GM18498 (cell line): ENCODE measurements around the gene DHRSX.
"Not testable (repeated sequence)": the region's sequence is repeated elsewhere in the genome, so short reads cannot be mapped to it uniquely, and the experiment has no call there.

ENCODE experiments used
- ATAC-seq: cut with Tn5 transposase; IDR thresholded peaks from one replicate; pipeline ENCODE4 v1.9.1; 2021; ENCODE audit warnings: mild to moderate bottlenecking, moderate library complexity; ENCODE audit not compliant: unreplicated experiment

DHRSX gene

DNA sequence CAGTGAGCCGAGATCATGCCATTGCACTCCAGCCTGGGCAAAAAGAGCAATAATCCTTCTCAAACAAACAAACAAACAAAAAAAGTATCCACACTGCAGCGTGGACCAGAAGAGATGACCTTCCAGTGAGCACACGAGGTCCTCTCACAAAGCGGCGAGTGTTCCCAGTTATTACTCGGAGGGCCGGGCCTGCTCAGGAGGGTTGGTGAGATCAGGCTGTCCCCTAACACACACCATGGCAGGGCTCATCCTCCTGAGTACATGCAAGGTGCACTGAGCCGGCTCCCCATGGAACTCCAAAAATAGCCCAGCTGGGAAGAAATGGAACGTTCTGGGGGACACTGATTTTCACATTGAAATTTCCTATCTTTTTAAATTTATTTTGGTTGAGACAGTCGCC is 40.7 kb downstream of the DHRSX start:
- not testable (repeated sequence) for ATAC-seq

DNA sequence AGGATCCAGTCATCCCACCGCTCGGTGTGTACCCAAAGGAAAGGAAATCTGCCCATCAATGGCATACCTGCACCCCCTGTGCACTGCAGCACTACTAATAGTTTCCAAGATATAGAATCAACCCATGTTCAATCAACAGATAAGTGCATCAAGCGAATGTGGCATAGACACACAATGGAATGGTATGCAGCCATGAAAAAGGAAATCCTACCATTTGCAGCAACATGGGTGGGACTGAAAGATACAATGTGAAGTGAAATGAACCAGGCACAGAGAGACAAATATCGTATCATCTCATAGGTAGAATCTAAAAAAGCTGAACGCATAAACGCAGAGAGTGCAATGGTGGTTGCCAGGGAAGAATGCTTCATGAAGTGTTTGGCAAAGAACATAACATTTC is 42.5 kb downstream of the DHRSX start:
- no peak for ATAC-seq

DNA sequence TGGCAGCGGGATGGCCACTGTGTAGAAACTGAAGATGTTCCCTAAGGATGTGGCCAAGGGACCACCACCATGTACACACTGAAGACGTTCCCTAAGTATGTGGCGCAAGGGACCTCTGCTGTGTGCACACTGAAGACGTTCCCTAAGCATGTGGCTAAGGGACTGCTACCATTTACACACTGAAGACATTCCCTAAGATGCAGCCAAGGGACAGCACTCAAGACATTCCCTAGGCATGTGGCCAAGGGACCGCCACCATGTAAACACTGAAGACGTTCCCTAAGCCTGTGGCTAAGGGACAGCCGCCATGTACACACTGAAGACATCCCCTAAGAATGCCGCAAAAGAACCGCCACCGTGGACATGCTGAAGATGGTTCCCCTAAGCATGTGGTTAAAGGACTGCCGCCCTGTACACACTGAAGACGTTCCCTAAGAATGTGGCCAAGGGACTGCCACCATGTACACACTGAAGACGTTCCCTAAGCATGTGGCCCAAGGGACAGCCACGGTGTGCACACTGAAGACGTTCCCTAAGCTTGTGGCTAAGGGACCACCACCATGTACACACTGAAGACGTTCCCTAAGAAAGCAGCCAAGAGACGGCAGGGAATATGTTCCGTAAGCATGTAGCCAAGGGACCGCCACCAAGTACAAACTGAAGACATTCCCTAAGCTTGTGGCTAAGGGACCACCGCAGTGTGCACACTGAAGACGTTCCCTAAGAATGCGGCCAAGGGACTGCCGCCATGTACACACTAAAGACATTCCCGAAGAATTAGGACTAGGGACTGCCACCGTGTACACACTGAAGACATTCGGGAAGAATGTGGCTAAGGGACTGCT is 43.3 kb downstream of the DHRSX start:
- no peak for ATAC-seq

- ATAC-seq = not testable (repeated sequence)
Observed at GRCh38 chrX:2456091-2456490, 44.7 kb downstream of the DHRSX start.

DNA sequence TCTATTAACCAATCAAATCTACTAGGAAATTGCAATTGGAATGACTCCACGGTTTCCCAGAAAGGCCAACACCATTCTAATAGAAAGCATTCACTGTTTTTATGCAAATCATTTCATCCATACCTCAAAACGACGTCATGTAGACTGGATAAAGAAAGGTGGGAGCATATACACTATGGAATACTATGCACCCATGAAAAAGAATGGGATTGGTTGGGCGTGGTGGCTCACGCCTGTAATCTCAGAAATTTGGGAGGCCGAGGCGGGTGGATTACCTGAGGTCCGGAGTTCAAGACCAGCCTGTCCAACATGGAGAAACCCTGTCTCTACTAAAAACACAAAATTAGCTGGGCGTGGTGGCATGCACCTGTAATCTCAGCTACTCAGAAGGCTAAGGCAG is 46.2 kb downstream of the DHRSX start:
- ATAC-seq = not testable (repeated sequence)

- no peak for ATAC-seq
Observed at GRCh38 chrX:2452799-2453198, 48.0 kb downstream of the DHRSX start.

DNA sequence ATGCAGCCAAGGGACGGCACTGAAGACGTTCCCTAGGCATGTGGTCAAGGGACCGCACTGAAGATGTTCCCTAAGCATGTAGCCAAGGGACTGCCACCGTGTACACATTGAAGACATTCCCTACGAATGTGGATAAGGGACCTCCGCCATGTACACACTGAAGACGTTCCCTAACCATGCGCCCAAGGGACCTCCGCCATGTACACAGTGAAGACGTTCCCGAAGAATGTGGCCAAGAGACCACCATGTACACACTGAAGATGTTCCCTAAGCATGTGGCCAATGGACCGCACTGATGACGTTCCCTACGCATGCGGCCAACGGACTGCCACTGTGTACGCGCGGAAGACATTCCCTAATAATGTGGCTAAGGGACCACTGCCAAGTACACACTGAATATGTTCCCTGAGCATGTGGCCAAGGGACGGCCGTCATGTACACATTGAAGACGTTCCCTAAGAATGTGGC is 48.4 kb downstream of the DHRSX start:
- no peak for ATAC-seq

DNA sequence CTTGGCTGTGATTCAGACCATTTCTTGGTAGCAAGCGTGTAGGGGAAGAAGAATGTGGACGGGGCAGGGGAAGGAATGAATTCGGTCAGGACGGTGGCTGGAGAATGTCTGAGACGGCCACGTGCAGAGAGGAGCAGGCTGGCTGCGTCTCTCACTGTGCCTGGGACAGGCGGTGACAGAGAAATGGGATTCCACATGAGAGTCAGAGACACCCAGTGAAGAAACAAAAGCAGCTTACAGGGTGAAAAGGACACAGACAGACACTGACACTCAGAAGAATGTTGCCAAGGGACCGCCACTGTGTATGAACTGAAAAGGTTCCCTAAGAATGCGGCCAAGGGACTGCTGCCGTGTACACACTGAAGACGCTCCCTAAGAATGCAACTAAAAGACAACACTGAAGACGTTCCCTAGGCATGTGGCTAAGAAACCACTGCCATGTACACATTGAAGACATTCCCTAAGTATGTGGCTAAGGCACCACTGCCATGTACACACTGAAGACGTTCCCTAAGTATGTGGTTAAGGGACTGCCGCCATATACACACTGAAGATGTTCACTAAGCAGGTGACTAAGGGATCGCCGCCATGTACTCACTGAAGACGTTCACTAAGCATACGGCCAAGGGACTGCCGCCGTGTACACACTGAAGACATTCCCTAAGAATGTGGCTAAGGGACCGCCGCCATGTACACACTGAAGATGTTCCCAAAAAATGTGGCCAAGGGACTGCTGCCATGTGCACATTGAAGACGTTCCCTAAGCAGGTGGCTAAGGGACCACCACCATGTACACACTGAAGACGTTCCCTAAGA is 49.1 kb downstream of the DHRSX start:
- ATAC-seq = no peak

GRCh38 chrX:2450681-2451080 is 50.1 kb downstream of the DHRSX start:
- no peak for ATAC-seq

- ATAC-seq = no peak
Observed at GRCh38 chrX:2449135-2449886, 51.5 kb downstream of the DHRSX start.

DNA sequence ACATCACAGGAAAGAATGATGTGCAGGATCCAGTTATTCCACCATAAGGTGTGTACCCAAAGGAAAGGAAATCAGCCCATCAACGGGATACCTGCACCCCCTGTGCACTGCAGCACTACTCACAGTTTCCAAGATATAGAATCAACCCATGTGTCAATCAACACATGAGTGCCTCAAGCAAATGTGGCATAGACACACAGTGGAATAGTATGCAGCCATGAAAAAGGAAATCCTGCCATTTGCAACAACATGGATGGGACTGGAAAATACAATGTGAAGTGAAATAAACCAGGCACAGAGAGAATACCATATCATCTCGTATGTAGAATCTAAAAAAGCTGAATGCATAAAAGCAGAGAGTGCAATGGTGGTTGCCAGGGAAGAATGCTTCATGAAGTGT is 53.3 kb downstream of the DHRSX start:
- no peak for ATAC-seq

DNA sequence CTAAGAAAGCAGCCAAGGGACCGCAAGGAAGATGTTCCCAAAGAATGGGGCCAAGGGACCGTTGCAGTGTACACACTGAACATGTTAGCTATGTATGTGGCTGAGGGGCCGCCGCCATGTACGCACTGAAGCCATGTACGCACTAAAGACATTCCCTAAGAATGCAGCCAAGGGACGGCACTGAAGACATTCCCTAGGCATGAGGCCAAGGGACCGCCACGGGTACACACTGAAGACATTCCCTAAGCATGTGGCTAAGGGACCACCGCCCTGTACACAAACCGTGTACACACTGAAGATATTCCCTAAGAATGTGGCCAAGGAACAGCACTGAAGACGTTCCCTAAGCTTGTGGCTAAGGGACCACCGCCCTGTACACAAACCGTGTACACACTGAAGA is 54.0 kb downstream of the DHRSX start:
- no peak for ATAC-seq

DNA sequence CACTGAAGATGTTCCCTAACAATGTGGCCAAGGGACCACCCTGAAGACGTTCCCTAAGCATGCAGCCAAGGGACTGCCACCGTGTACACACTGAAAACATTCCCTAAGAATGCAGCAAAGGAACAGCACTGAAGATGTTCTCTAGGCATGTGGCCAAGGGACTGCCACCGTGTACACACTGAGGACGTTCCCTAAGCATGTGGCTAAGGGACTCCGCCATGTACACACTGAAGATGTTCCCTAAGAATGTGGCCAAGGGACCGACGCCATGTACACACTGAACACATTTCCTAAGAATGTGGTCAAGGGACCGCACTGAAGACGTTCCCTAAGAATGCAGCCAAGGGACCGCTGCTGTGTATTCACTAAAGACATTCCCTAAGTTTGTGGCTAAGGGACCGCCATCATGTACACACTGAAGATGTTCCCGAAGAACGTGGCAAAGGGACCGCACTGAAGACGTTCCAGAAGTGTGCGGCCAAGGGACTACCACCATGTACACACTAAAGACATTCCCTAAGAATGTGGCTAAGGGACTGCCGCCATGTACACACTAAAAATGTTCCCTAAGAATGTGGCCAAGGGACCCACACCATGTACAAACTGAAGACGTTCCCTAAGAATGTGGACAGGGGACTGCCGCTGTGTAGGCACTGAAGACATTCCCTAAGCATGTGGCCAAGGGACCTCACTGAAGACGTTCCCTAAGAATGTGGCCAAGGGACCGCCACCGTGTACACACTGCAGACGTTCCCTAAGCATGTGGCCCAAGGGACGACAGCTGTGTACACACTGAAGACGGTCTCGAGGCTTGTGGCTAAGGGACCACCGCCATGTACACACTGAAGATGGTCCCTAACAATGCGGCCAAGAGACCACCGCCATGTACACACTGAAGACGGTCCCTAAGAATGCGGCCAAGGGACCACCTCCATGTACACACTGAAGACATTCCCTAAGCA is 54.8 kb downstream of the DHRSX start:
- ATAC-seq = no peak

- no peak for ATAC-seq
Observed at GRCh38 chrX:2442694-2443093, 58.1 kb downstream of the DHRSX start.

DNA sequence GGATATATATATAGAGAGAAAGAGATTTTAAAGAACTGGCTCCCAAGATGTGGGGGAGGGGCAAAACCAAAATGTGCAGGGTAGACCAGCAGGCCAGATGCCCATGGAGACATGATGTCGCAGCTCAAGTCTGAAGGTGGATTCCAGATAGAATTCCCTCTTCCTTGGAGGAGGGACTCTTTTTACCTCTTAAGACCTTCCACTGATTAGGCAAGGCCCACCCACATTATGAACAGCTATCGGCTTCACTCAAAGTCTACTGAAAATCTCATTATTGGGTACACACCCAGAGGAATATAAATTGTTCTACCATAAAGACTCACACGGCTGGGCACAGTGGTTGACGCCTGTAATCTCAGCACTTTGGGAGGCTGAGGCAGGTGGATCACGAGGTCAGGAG is 59.3 kb downstream of the DHRSX start:
- ATAC-seq = no peak

GRCh38 chrX:2439613-2440012 is 61.2 kb downstream of the DHRSX start:
- no peak for ATAC-seq

DNA sequence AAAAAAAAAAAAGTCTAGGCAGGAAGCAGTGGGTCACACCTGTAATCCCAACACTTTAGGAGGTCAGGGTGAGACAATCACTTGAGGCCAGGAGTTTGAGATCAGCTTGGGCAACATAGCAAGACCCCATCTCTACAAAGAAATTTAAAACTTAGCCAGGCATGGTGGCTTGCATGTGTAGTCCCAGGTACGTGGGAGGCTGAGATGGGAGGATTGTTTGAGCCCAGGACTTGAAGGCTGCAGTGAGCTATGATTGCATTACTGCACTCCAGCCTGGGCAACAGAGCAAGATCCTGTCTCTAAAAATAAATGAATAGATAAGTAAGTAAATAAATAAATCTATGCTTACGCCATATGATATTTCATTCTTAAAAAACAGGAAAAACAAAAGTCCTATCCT is 65.3 kb downstream of the DHRSX start:
- ATAC-seq = no peak

GRCh38 chrX:2434270-2435163 is 66.3 kb downstream of the DHRSX start:
- ATAC-seq = no peak

GRCh38 chrX:2432298-2432863 is 68.4 kb downstream of the DHRSX start:
- ATAC-seq = no peak
